Gastrocnemius medialis (tissue), 4 donors: ENCODE measurements around the gene NOL4L. TPM values are rescaled to one million over a fixed set of nuclear protein-coding genes. Genes with fewer than 3 reads are reported as not detected.

Source experiments
- ATAC-seq, 2 donors: fragments of 150-250 bp; one replicate each; pipeline ENCODE4 v1.9.1; 2016
- DNase-seq, 2 donors: peaks; one replicate each; pipeline ENCODE4 v3.0.0-alpha.2; 2019
- H3K27ac ChIP-seq, 4 donors: fragments of 200-600 bp; sonication (generic); 1 replicate in 1 of 4; 2 replicates in 3 of 4; pipeline ENCODE4 v1.5.1; 2016 to 2018; ENCODE audit warnings: mild to moderate bottlenecking in 2 of 4, moderate library complexity in 1 of 4
- H3K27me3 ChIP-seq, 3 donors: fragments of 200-600 bp; sonication (generic) in 2 of 3; 1 replicate in 1 of 3; 2 replicates in 2 of 3; pipeline versions ENCODE4 v1.5.1 to v1.6.0; 2016 to 2019; ENCODE audit warnings: mild to moderate bottlenecking in 1 of 3, moderate library complexity in 1 of 3
- H3K36me3 ChIP-seq, 2 donors: fragments of 200-600 bp; sonication (generic) in 1 of 2; one replicate each; pipeline ENCODE4 v1.5.1; 2017 to 2018
- H3K4me1 ChIP-seq, 2 donors: fragments of 200-600 bp; sonication (generic) in 1 of 2; one replicate each; pipeline ENCODE4 v1.5.1; 2016 to 2017; ENCODE audit warnings: mild to moderate bottlenecking in 2 of 2
- H3K4me3 ChIP-seq, 4 donors: fragments of 200-600 bp; sonication (generic) in 3 of 4; 1 replicate in 1 of 4; 2 replicates in 3 of 4; pipeline ENCODE4 v1.5.1; 2016 to 2019; ENCODE audit warnings: mild to moderate bottlenecking in 2 of 4
- H3K9me3 ChIP-seq, 3 donors: fragments of 200-600 bp; sonication (generic) in 2 of 3; 1 replicate in 1 of 3; 2 replicates in 2 of 3; pipeline ENCODE4 v1.5.1; 2016 to 2019
- CTCF ChIP-seq, 5 experiments: fragments of 450-650 bp in 3 of 5; fragments of 200-600 bp in 2 of 5; sonication (generic) in 2 of 5; IDR thresholded peaks in 4 of 5; conservative IDR thresholded peaks in 1 of 5; 1 replicate in 4 of 5; 2 replicates in 1 of 5; pipeline ENCODE4 v1.5.1; 2016 to 2019; ENCODE audit warnings: antibody characterized with exemption in 5 of 5, mild to moderate bottlenecking in 3 of 5, moderate library complexity in 3 of 5
- POLR2A ChIP-seq, 2 donors: fragments of 450-650 bp; IDR thresholded peaks; one replicate each; pipeline ENCODE4 v1.6.1; 2017; ENCODE audit warnings: antibody characterized with exemption in 2 of 2, mild to moderate bottlenecking in 2 of 2, moderate library complexity in 2 of 2
- in situ Hi-C, 4 donors: fragments of 200-750 bp; cut with MboI; loops; one replicate each; pipeline versions ENCODE4 v1.15.0 to v1.8.0; 2017; ENCODE audit warnings: low sequenced_read_pairs in 4 of 4
- intact Hi-C: fragments of 100-400 bp; cut with DNase I; formaldehyde crosslinking; loops from one replicate; pipeline ENCODE4 v1.15.1; 2023; ENCODE audit warnings: low total_unique reads
- total RNA-seq, 4 donors: library from RNA; depleted of rRNA; stranded (reverse); fragments of >200 nt; gene quantifications; one replicate each; pipeline versions ENCODE4 v1.1.0 to v1.2.3, GENCODE V29; 2016

The NOL4L gene
- total RNA-seq, 4 donors from 2014 or later, result 1.4 to 1.9 (median 1.7) TPM

GRCh38 chr20:32621071-32621890, 36.1 kb upstream of the NOL4L start:
- intact Hi-C loops (no loop called here), in situ Hi-C loops (no loop called here)
- DNase-seq, result no peak
- no peak for TF ChIP-seq POLR2A (IDR thresholded peaks at IDR 0.05)
- no peak for TF ChIP-seq CTCF (IDR thresholded peaks at IDR 0.05 in 4 of 5, conservative IDR thresholded peaks at IDR 0.05 in 1 of 5)
- Histone ChIP-seq H3K27ac (no peak overlapping the region), H3K36me3 (no peaks in the 10 kb centered on the region), H3K4me3 (no peak overlapping the region), H3K4me1 (no peaks in the 10 kb centered on the region), H3K9me3 (no peaks in the 10 kb centered on the region), H3K27me3 (no peaks in the 10 kb centered on the region)
- no peak for ATAC-seq

GRCh38 chr20:32619586-32619985, 34.5 kb upstream of the NOL4L start:
- Histone ChIP-seq H3K27ac (no peak overlapping the region), H3K27me3 (no peaks in the 10 kb centered on the region), H3K9me3 (no peaks in the 10 kb centered on the region), H3K4me3 (no peak overlapping the region), H3K36me3 (no peaks in the 10 kb centered on the region), H3K4me1 (no peaks in the 10 kb centered on the region)
- intact Hi-C loops, result no loop called here
- DNase-seq (no peak), ATAC-seq (no peak)
- no peak for TF ChIP-seq POLR2A (IDR thresholded peaks at IDR 0.05)
- no peak for TF ChIP-seq CTCF (IDR thresholded peaks at IDR 0.05 in 4 of 5, conservative IDR thresholded peaks at IDR 0.05 in 1 of 5)
- in situ Hi-C loops, result no loop called here

GRCh38 chr20:32614772-32615171, 29.6 kb upstream of the NOL4L start:
- H3K27me3 ChIP-seq, result no peaks in the 10 kb centered on the region
- H3K27ac ChIP-seq, result no peak overlapping the region
- intact Hi-C loops (no loop called here), in situ Hi-C loops (no loop called here)
- ATAC-seq (no peak), DNase-seq (no peak)
- no peak overlapping the region for H3K4me3 ChIP-seq
- H3K4me1 ChIP-seq, result no peaks in the 10 kb centered on the region
- H3K36me3 ChIP-seq, result no peaks in the 10 kb centered on the region
- no peak for TF ChIP-seq POLR2A (IDR thresholded peaks at IDR 0.05)
- TF ChIP-seq CTCF (IDR thresholded peaks at IDR 0.05 in 4 of 5, conservative IDR thresholded peaks at IDR 0.05 in 1 of 5), result no peak
- H3K9me3 ChIP-seq, result no peaks in the 10 kb centered on the region

- Histone ChIP-seq H3K27ac (no peak overlapping the region), H3K36me3 (no peaks in the 10 kb centered on the region), H3K27me3 (no peaks in the 10 kb centered on the region), H3K4me3 (no peak overlapping the region), H3K9me3 (no peaks in the 10 kb centered on the region), H3K4me1 (no peaks in the 10 kb centered on the region)
- ATAC-seq, result no peak
- in situ Hi-C loops (no loop called here), intact Hi-C loops (no loop called here)
- TF ChIP-seq CTCF (IDR thresholded peaks at IDR 0.05 in 4 of 5, conservative IDR thresholded peaks at IDR 0.05 in 1 of 5), result no peak
- TF ChIP-seq POLR2A (IDR thresholded peaks at IDR 0.05), result no peak
- no peak for DNase-seq
Observed at GRCh38 chr20:32614303-32614702, 29.2 kb upstream of the NOL4L start.
